HG03469 (cell line): ENCODE measurements around the gene GALNT5.
"Not testable (repeated sequence)": the region's sequence is repeated elsewhere in the genome, so short reads cannot be mapped to it uniquely, and the experiment has no call there.

Experiments
- ATAC-seq: cut with Tn5 transposase; IDR thresholded peaks from one replicate; pipeline ENCODE4 v1.9.1; 2021; ENCODE audit warnings: mild to moderate bottlenecking, moderate library complexity, moderate number of reproducible peaks; ENCODE audit not compliant: unreplicated experiment

GALNT5 gene, protein sequence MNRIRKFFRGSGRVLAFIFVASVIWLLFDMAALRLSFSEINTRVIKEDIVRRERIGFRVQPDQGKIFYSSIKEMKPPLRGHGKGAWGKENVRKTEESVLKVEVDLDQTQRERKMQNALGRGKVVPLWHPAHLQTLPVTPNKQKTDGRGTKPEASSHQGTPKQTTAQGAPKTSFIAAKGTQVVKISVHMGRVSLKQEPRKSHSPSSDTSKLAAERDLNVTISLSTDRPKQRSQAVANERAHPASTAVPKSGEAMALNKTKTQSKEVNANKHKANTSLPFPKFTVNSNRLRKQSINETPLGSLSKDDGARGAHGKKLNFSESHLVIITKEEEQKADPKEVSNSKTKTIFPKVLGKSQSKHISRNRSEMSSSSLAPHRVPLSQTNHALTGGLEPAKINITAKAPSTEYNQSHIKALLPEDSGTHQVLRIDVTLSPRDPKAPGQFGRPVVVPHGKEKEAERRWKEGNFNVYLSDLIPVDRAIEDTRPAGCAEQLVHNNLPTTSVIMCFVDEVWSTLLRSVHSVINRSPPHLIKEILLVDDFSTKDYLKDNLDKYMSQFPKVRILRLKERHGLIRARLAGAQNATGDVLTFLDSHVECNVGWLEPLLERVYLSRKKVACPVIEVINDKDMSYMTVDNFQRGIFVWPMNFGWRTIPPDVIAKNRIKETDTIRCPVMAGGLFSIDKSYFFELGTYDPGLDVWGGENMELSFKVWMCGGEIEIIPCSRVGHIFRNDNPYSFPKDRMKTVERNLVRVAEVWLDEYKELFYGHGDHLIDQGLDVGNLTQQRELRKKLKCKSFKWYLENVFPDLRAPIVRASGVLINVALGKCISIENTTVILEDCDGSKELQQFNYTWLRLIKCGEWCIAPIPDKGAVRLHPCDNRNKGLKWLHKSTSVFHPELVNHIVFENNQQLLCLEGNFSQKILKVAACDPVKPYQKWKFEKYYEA

DNA sequence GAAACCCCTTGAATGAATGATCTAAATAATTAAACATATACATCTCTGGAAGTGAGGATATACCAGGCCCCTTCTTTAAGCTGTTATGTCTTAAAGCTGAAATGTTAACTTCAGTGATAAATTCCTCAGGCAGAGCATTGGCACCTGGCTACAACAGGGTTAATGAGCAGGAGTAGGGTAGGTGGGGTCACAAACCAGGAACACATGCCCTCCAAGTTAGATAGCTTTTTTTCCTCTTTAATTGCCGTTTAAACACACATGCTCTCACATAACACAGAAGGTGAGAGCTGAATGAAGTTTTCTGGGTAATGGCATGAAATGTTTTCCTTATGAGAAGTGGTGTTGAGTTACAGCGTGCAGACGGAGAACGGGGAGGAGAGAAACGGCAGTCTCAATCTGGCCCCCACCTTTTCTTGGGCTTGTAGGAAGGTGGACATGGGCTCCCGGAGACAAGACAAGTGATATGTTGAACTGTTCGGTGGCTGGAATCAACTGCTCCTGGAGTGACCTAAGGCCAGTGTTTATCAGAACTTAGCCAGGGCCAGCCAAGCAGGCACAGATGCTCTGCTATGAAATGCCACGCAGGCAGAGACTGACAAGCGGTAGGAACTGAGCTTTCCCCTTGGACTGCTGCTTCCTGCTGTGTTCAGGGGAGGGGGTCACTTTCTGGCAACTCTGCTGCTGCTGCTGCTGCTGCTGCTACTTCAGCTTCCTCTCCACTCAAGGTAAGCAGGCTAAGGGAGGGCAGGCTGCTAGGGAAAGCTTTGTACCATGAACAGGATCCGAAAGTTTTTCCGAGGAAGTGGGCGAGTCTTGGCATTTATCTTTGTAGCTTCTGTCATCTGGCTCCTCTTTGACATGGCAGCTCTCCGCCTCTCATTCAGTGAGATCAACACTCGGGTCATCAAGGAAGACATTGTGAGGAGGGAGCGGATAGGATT, at the start of gene GALNT5:
GALNT5 (plus strand) TSS at position 394 of the 941 bp plus-strand sequence; CDS start at position 772, 378 bp downstream.
- ATAC-seq, result no peak

DNA sequence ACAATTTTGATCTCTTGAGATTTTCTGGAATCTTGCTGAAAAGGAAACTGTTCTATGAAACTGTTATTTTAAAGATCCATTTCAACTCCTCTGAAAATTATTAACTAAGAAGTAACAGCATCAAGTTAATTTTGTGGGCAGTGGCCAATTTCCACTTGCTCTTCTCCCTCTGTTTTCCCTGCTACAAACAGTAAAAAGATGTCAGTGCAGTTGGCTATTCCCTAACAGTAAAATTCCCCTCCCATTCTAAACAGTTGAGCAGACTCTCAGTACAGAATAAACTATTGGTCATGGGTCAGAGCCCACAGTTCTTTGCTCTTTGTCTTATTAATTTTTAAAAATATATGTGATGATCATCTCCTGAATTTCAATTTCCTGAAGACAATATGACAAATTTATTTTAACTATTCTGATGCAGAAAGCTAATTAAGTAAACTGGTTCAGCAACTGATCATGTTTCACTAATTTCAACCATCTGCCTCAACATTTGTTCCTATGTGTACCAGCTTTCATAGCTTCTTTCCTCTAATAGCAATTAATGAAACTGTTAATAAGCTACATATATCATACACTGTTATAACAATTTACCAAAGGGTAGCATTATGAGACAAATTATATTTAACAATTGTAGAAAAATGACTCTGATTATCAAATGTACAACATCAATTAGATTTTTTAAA, 41.1 kb upstream of the GALNT5 start:
- no peak for ATAC-seq

DNA sequence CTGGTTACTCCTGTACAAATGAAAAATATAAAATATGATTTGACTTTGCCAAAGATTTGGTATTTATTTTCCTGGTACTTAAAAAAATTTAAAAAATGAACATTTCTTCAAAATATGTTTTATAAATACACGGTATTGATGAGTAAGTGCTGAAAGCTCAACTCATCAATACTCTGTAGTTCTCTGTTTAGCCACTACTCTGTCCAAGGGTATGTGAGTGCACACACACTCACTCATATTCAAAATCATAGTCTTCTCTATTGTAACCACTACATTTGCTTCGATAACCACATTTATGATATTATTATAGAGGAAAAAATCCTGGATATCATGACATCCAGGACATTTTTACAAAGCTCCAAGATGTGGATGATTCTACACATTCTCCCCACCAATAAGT, 40.1 kb upstream of the GALNT5 start:
- ATAC-seq, result no peak

DNA sequence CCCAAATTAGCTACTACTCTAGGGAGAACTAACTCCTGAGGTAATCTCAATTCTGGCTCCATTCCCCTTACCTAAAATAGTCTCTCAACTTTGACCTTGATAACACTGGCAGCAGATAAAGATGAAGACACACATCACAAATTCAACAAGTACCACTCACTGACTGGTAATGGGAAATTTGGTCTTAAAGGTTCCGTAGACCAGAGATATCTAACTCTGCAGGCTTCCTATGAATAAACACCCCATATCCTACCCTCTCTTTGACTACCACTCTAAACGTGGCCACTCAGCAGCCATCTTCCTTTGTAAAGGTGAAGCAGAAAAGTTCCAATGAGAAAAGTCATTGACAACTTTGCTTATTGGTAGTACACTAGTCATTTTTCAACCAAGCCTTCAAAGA, 38.6 kb upstream of the GALNT5 start:
- no peak for ATAC-seq

DNA sequence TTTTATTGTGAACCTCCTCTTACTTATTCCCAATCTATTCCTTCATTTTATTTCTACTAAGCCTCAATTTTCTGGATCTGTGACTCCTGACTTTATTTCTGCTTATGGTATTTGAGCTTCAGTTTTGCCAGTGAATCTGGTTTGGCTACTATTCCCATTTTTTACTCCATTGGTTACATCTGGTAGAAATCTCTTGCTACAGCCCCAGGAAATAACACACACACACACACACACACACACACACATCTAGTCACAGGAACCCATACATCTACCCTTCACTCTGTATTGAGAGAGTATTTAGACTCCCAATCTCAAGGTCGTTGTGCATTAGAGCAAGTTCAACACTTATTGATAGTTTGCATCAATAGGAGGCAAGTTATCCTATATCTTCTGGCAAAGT, 37.0 kb upstream of the GALNT5 start:
- ATAC-seq, result no peak

DNA sequence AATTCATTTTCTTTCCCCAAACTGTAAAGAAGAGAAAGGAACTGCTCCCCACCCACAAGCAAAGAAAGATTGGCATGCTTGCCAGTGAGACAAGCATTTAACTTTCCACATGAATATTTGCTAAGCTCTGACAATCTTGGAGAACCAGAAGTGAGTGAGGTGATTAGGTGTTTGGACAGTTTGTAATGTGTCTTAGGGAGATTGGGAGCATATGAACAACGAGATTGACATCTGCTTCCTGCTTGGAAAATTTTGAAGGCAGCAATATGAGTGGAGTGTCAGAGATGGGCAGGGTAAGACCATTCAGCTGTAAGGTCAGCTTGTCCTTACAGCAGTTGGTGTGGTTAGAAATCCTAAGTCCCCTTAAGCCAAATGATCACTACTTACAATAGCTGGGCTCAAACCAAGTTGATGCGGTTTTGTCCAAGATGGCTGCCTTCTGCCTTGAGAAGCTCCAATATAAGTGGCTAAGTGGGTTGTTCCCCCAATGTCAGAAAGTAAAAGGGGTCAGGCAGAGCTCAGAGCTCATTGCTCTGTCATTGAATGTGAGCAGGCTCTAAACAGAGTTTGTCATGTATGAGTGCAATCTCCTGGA, 36.0 kb upstream of the GALNT5 start:
- no peak for ATAC-seq

DNA sequence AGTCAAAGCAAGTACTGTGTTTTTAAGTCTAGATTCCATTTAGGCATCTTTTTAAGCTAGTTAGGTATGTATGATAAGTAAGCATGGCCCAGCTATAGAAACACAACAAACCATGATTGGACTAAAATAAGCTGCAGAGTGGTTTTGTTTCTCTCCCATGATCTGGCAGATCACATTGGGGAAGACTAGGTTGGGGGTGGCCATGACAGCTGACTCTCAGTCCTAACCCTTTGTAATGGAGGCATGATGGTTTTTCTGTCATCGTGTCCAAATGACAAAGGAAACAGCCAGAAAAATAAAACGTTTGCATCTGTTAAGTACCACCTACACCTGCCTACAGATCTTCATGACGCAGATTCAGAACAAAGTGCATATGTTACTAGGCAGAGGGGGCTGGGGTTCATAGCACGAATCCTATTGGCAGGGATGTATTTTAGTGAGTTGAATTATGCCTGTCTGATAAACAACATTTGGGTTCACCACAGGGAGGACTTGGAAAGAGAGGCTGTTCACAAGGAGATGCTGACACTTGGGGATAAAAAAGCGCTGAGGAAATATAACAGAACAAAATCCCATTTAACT, 33.8 kb upstream of the GALNT5 start:
- ATAC-seq, result no peak

DNA sequence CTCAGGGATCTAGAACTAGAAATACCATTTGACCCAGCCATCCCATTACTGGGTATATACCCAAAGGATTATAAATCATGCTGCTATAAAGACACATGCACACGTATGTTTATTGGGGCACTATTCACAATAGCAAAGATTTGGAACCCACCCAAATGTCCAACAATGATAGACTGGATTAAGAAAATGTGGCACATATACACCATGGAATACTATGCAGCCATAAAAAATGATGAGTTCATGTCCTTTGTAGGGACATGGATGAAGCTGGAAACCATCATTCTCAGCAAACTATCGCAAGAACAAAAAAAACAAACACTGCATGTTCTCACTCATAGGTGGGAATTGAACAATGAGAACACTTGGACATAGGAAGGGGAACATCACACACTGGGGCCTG, 33.1 kb upstream of the GALNT5 start:
- not testable (repeated sequence) for ATAC-seq

DNA sequence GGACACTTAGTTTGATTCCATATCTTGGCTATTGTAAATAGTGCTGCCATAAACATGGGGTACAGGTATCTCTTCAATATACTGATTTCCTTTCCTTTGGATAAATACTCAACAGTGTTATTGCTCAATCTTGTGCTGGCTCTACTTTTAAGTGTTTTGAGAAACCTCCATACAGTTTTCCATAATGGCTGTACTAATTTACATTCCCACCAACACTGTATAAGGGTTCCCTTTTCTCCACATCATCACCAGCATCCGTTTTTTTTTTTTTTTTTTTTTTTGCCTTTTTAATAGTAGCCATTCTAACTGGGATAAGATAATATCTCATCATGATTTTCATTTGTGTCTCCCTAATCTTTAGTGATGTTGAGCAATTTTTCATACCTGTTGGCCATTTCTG, 29.9 kb upstream of the GALNT5 start:
- ATAC-seq, result no peak

DNA sequence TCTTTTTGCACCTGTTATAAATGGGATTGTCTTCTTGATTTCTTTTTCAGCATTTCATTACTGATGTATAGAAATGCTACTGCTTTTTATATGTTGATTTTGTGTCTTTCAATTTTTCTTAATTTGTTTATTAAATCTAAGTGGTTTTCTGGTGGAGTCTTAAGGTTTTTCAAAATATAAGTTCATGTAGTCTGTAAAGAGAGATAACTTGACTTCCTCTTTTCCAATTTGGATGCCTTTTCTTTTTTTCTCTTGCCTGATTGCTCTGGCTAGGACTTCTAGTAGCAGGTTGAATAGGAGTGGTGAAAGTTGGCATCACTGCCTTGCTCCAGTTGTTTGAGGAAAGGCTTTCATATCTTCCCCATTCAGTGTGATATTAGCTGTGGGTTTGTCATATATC, 28.6 kb upstream of the GALNT5 start:
- no peak for ATAC-seq

DNA sequence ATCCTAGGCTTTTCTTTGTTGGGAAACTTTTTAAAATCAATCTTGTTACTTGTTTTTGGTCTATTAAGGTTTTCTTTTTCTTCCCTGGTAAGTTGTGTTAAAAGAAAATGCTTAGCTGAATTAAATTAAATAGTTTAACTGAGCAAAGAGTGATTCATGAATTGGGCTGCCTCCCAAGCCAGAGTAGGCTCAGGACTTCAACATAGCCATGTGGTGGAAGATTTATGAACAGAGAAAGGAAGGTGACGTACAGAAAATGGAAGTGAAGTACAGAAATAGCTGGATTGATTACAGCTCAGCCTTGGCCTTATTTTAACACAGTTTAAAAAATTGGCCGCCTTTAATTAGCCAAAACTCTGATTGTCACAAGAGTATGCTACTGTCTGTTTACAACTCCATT, 27.9 kb upstream of the GALNT5 start:
- no peak for ATAC-seq

DNA sequence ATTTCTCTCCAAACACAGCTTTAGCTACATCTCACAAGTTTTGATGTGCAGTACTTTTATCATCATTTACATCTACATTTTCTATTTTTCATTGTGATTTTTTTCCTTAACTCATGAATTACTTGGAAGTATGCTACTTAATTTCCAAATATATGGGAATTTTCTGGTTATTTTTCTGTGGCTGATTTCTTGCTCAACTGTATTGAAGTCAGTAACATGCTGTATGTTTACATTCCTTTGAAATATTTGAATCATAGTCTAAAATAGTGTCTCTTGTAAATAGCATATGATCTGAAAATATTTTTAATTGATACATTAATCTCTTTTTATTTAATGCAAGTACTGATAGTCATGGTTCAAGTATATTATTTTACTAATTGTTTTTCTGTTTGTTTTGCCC, 26.0 kb upstream of the GALNT5 start:
- no peak for ATAC-seq

DNA sequence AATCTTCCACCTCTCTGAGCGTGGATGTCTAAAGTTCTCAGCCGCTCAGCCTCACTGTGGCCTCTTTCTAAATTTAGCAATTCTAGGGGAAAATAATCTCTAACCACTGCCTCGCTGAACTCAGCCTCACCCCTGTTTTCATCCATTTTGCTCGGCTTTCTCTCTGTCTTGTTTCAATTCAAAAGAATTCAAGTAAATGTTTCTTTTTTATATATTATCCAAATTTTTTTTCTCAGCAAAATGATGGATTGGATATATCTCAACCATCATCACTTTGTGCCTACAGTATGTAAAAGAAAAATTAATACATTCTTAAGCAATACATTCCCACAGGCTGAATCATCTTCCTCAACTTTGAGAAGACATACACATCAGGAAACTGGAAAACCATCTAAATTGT, 24.0 kb upstream of the GALNT5 start:
- no peak for ATAC-seq

DNA sequence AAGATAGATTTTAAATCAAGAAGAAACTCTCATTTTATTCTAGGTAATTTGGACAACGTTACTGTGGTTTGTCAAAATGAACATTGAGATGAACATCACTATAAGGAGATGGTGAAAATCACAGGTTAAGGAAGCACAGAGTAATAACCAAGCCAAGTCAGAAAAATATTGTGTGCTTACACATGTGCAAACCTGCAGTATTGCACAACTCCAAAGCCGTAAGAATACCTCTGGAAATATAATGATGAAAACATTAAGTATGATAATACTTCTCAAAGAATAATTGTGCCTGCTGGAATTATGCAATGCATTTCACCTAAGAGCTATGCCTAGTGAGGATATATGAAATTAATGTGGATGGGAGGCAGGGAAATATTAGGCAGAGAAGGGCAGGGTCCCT, 21.1 kb upstream of the GALNT5 start:
- no peak for ATAC-seq

DNA sequence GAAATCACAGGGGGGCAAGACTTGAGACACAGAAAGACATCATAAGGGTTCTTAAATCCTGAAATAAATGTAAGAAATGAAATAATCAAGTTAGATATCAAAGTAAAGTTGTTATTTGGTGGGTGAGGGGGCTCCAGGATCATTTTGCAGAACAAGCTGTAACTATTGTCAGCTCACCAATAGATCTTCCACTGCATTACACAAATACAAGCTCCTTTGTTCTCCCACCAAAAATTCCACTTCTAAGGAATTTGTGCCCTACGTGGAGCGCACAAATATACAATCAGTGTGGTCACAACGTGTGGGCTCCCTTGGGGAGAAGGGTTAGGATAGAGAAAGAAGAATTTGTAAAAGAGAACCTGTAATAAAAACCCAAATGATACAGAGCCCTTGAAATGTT, 19.2 kb upstream of the GALNT5 start:
- ATAC-seq, result no peak

DNA sequence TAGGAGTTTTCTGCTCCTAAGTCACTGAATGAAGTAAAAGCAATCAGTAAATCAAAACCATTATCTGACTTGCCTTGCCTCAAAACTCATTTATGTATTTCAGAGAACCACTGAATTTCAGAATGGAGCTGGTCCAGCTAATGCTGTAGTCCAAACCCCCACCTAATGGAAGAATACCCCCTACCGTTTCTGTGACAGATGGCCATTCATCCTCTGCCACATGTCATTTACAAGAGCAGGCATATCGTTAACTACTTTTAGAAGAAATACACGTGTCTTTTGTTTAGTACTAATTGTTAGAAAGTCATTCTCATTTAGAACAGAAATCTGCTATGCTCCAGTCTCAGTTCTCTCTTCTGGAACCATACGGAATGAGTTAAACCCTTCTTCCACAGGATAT, 12.8 kb upstream of the GALNT5 start:
- no peak for ATAC-seq

DNA sequence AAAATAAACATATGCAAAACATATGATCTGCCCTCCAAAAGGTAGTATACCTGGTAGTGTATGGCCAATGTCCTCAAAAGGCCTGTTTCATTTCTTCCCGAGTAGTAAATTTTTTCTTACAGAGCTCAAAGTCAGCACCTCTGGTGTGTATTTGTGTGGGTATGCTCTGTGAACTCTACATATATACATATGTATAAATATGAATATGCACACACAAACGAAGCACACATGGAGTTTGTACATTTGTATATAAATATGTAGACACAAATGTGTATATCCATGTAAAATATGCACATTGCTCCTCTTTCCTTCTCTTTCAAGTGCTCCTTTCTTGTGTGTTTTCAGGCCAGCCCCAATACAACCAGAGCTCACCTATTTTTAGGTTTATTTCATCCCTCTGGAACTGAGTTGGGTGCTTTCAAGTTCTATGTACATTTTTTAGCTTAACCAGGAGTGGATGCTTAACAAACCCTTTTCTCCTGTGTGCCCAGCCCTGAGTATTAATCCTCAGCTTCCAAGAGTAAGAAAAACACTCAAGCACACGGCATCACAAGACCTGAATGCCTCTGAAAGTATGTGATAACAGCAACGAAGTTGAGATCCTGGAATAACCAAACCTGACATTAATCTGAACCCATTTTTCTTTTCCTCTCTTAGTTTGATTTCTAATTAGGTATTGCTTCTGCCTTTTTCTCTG, 12.2 kb upstream of the GALNT5 start:
- ATAC-seq, result no peak

DNA sequence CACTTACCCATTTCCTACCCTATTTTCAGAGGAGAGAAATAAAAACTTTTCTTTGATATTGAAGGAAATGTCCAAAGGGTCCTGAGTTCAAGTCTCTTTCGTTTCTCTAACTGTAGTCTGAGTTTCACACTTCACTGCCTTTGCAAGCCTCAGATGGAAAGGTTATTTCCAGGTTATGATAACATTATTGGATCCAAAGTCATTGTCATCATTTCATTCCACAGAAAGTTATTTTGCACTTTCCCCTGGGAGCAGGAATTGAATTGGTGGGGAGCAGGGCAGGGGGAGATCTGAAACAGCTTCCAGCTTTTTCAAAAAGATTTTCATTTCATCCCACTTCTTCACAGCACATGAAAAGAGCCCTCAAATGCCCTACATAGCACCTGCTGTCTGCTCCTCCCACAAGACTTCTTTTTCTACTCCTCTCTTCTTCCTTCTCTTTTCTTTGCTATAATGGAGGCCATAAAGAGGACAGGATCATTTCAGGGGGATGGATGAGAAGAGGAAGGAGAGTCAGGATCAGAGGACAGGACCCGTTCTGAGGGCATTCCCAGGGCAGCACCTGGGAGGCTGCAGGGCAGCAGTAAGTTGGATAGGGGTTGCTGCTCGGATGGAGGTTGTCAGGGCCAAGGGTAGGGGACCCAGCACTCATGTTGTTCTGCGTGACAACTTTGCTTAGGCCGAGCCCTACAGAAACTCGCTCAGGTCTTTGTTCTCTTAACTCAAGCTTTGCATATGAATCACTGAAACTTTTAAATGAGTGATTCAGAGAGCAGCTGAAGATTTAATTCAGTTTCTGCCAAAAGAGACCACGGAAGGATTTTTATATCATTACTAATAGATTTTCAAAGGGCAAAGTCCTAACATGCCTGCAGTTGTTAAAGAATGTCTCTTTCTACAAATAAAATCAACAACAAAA, 11.4 kb upstream of the GALNT5 start:
- peak; percentile 96 for ATAC-seq
